Measurements from ENCODE around the gene CRTC3. TPM values are rescaled to one million over a fixed set of nuclear protein-coding genes. Genes with fewer than 3 reads are reported as not detected.

The CRTC3 gene
- total RNA-seq, 1 experiment from 2014 or later, result 3.9 TPM

DNA sequence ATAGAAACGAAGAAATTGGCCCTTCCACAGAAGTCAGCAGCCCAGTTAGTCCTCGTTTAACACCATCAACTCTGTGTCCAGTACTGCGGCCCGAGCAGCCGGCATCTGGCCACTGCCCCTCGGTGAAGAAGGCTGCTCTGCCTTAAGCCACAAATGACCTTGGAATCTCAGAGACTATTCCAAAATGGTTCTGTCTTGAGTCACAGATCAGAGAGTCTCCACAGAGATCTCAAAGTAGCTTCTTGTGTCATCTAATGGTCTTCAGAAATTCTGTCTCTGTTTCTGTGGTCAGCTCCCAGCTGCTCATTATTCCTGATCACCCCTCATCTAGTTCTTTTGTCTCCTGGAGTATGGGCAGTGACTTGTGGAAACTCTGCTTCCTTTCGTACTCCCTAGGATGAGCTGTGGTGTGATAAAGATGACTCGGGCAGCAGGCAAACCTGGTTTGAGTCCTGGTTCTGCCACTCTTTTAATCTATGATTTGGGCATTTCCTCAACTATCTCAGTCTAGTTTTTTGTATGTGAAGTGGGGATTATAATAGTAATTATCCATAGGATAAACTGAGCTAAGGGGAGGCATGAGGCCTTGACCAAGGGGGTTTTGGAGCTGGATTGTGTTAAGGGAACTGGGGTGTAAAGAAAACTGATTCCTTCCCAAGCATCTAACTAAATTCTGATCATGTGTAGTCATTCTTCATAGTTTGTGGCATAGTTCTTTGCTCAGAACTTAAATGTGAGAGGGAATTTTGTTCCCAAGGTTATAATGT lies 22.6 kb downstream of the CRTC3 start:
- no peak overlapping the region for H2BK120ac ChIP-seq (ENCODE audit: low read depth, low read length, poor library complexity, severe bottlenecking)
- no peak overlapping the region for H3K4me2 ChIP-seq (ENCODE audit: insufficient read depth, insufficient read length, low read length)
- no peak overlapping the region for H2AK5ac ChIP-seq (ENCODE audit: insufficient read length, low read length)
- H3K14ac ChIP-seq (ENCODE audit: insufficient read depth, low read length), result no peak overlapping the region
- DNase-seq, result no peak
- Mint-ChIP-seq H3K36me3 (ENCODE audit: insufficient read depth in 1 of 3, low read depth in 3 of 3) (no peaks in the 10 kb centered on the region; a peak in 1 of 7 replicates), H3K4me3 (no peak overlapping the region), H3K9me3 (no peaks in the 10 kb centered on the region), H3K4me1 (peaks cover 3 to 6% of the 10 kb centered on the region in 2 experiments; a peak in 2 of 4 replicates), H3K27ac (peak overlapping the region in 1 of 3 experiments; percentile 81; a peak in 2 of 7 replicates), H3K27me3 (ENCODE audit: low read depth) (no peaks in the 10 kb centered on the region)
- no peaks in the 10 kb centered on the region for H3K79me1 ChIP-seq (ENCODE audit: insufficient read depth, low read depth, low read length, poor library complexity, severe bottlenecking)
- H2BK15ac ChIP-seq (ENCODE audit: low read depth, low read length), result no peak overlapping the region
- no peak overlapping the region for H4K5ac ChIP-seq (ENCODE audit: insufficient read length, low read depth, low read length)
- no peak overlapping the region for H3K27ac ChIP-seq (ENCODE audit: insufficient read length, low read depth, low read length)
- no peak overlapping the region for H2BK5ac ChIP-seq (ENCODE audit: insufficient read length, low read length)
- no peaks in the 10 kb centered on the region for H3K4me1 ChIP-seq (ENCODE audit: insufficient read depth, low read length)
- H4K91ac ChIP-seq (ENCODE audit: insufficient read length, low read depth, low read length), result no peak overlapping the region
- no peak overlapping the region for H3K23ac ChIP-seq (ENCODE audit: insufficient read length, low read depth, low read length)
- no CpG with 5 or more reads among the region's 8 CpGs for WGBS (ENCODE audit: extremely low coverage, insufficient read length, low lambda C conversion rate)
- H3K56ac ChIP-seq (ENCODE audit: insufficient read length, low read depth, low read length), result no peak overlapping the region
- no peaks in the 10 kb centered on the region for H3K9me3 ChIP-seq (ENCODE audit: control insufficient read depth, low read depth, low read length)
- no peak overlapping the region for H2AFZ ChIP-seq (ENCODE audit: low read length)
- no peak overlapping the region for H3K4ac ChIP-seq (ENCODE audit: low read depth, low read length)
- no peaks in the 10 kb centered on the region for H3K23me2 ChIP-seq (ENCODE audit: insufficient read length, low read depth, low read length, poor library complexity, severe bottlenecking)
- H3K79me2 ChIP-seq (ENCODE audit: insufficient read depth, low read length), result no peaks in the 10 kb centered on the region
- no peaks in the 10 kb centered on the region for H4K20me1 ChIP-seq (ENCODE audit: control insufficient read depth, insufficient read depth, insufficient read length)
- H3K27me3 ChIP-seq (ENCODE audit: insufficient read depth, low read length), result no peaks in the 10 kb centered on the region
- TF ChIP-seq, protein P1, sequence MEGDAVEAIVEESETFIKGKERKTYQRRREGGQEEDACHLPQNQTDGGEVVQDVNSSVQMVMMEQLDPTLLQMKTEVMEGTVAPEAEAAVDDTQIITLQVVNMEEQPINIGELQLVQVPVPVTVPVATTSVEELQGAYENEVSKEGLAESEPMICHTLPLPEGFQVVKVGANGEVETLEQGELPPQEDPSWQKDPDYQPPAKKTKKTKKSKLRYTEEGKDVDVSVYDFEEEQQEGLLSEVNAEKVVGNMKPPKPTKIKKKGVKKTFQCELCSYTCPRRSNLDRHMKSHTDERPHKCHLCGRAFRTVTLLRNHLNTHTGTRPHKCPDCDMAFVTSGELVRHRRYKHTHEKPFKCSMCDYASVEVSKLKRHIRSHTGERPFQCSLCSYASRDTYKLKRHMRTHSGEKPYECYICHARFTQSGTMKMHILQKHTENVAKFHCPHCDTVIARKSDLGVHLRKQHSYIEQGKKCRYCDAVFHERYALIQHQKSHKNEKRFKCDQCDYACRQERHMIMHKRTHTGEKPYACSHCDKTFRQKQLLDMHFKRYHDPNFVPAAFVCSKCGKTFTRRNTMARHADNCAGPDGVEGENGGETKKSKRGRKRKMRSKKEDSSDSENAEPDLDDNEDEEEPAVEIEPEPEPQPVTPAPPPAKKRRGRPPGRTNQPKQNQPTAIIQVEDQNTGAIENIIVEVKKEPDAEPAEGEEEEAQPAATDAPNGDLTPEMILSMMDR (conservative IDR thresholded peaks at IDR 0.05), result no peak
- H3T11ph ChIP-seq (ENCODE audit: low read length), result no peak overlapping the region
- no peak overlapping the region for H2BK20ac ChIP-seq (ENCODE audit: low read depth, low read length, poor library complexity, severe bottlenecking)
- H4K8ac ChIP-seq (replicated peaks; ENCODE audit: insufficient read length, low read depth, low read length), result no peak overlapping the region
- no peak overlapping the region for H2BK12ac ChIP-seq (ENCODE audit: insufficient read length, low read depth, low read length)
- H3K18ac ChIP-seq (ENCODE audit: insufficient read length, low read depth, low read length), result no peak overlapping the region
- H3K9ac ChIP-seq (ENCODE audit: extremely low read depth, insufficient read length, low read length), result no peak overlapping the region
